GM23338 (cell line): ENCODE results near the gene ABHD6.

Source experiments
- CREB1 ChIP-seq: fragments of 250-450 bp; sonication (Bioruptor Pico); IDR thresholded peaks from 2 replicates; pipeline ENCODE4 v1.5.0; 2020; ENCODE audit warnings: low read depth, mild to moderate bottlenecking, moderate library complexity
- CTCF ChIP-seq, 2 experiments: fragments of 200-600 bp in 1 of 2; sonication (generic) in 1 of 2; conservative IDR thresholded peaks; 2 replicates each; pipeline versions ENCODE4 v1.5.1 to v1.6.1; 2016 to 2017; ENCODE audit warnings: antibody characterized with exemption in 2 of 2, low read depth in 2 of 2, mild to moderate bottlenecking in 2 of 2, moderate library complexity in 1 of 2
- ETS1 ChIP-seq: IDR thresholded peaks from 2 replicates; pipeline ENCODE4 v1.6.1; 2016; ENCODE audit warnings: antibody characterized with exemption
- EZH2 ChIP-seq: fragments of 200-600 bp; sonication (generic); IDR thresholded peaks from one replicate; pipeline ENCODE4 v1.8.0; 2017; ENCODE audit warnings: antibody characterized with exemption, mild to moderate bottlenecking, low read depth; ENCODE audit not compliant: unreplicated experiment
- JUNB ChIP-seq: IDR thresholded peaks from one replicate; pipeline ENCODE4 v1.6.1; 2016; ENCODE audit warnings: antibody characterized with exemption; ENCODE audit not compliant: unreplicated experiment
- NANOG ChIP-seq: IDR thresholded peaks from 2 replicates; pipeline ENCODE4 v1.6.1; 2016; ENCODE audit warnings: antibody characterized with exemption, borderline replicate concordance
- POLR2AphosphoS5 ChIP-seq: IDR thresholded peaks from 2 replicates; pipeline ENCODE4 v1.6.1; 2016; ENCODE audit warnings: antibody characterized with exemption, low read depth

DNA sequence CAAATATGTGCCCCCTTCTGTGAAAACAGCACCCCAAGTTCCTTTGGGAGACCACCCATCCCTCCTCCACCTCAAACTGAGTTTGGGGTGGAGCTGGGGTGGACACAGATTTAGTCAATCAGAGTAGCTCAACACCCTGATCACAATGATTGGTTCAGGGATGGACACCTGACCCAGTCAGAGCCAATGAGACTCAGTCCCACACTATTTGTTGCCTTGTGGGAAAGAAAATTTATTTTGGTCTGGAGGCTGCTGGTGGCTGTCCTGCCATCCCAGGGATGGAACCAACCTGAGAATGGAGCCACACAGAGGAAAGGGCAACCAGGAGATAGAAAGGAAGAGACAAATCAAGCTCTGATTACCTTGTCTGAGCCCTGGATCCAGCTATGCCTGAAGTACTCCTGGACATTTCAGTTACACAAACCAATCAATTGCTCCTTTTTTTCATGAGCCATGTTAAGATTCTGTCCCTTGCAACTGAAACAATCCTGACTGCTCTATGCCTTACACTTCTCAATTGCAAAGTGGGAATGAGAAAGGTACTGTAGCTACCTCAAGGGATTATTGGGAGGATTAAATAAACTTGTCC, 37.4 kb upstream of the ABHD6 start:
- TF ChIP-seq CREB1: no peak
- no peak for TF ChIP-seq CTCF (conservative IDR thresholded peaks at IDR 0.05; ENCODE audit: low read depth in 2 of 2)
- TF ChIP-seq POLR2AphosphoS5: no peak
- no peak for TF ChIP-seq NANOG
- TF ChIP-seq EZH2: no peak
- no peak for TF ChIP-seq ETS1
- no peak for TF ChIP-seq JUNB
